ENCODE results near the gene CFHR2.
"Not testable (repeated sequence)": the region's sequence is repeated elsewhere in the genome, so short reads cannot be mapped to it uniquely, and the experiment has no call there.

The CFHR2 gene

GRCh38 chr1:196943568-196943967 lies at the start of gene CFHR2:
TSS of gene CFHR2 (plus strand) at chr1:196943738. CDS start at chr1:196943881, 143 bp downstream.
- not testable (repeated sequence) for DNase-seq

GRCh38 chr1:196896355-196896754 lies 47.2 kb upstream of the CFHR2 start:
- DNase-seq = no peak

- no peak for DNase-seq
These were observed 46.2 kb upstream of the CFHR2 start for GRCh38 chr1:196897158-196897828.

GRCh38 chr1:196902344-196902743 lies 41.2 kb upstream of the CFHR2 start:
- no peak for DNase-seq

GRCh38 chr1:196910215-196910614 lies 33.3 kb upstream of the CFHR2 start:
- no peak for DNase-seq

- not testable (repeated sequence) for DNase-seq
These were observed 31.3 kb upstream of the CFHR2 start for GRCh38 chr1:196912283-196912682.

GRCh38 chr1:196926839-196927238 lies 16.7 kb upstream of the CFHR2 start:
- not testable (repeated sequence) for DNase-seq

- not testable (repeated sequence) for DNase-seq
These were observed 10.7 kb upstream of the CFHR2 start for GRCh38 chr1:196932853-196933252.

GRCh38 chr1:196933531-196934189 lies 9.9 kb upstream of the CFHR2 start:
- DNase-seq = no peak

GRCh38 chr1:196941474-196941873 lies 2.1 kb upstream of the CFHR2 start:
- DNase-seq = not testable (repeated sequence)

- DNase-seq = no peak
These were observed 8.3 kb downstream of the CFHR2 start for GRCh38 chr1:196951711-196952394.

GRCh38 chr1:196954778-196955177 lies 11.2 kb downstream of the CFHR2 start:
- no peak for DNase-seq

- DNase-seq = no peak
These were observed 12.4 kb downstream of the CFHR2 start for GRCh38 chr1:196955926-196956325.

GRCh38 chr1:196960854-196961253 lies 17.3 kb downstream of the CFHR2 start:
- no peak for DNase-seq

- no peak for DNase-seq
These were observed 26.6 kb downstream of the CFHR2 start for GRCh38 chr1:196970182-196970581.

GRCh38 chr1:196976278-196976677 lies 32.7 kb downstream of the CFHR2 start:
- no peak for DNase-seq

- no peak for DNase-seq
These were observed 33.7 kb downstream of the CFHR2 start, which contains the start of gene CFHR5 for GRCh38 chr1:196977278-196977677. TSS of gene CFHR5 (plus strand) at chr1:196977556. CDS start at chr1:196977665, 109 bp downstream.

GRCh38 chr1:196980859-196981258 lies 37.3 kb downstream of the CFHR2 start:
- no peak for DNase-seq

- not testable (repeated sequence) for DNase-seq
These were observed 38.7 kb downstream of the CFHR2 start for GRCh38 chr1:196982247-196982646.

- not testable (repeated sequence) for DNase-seq
These were observed 48.5 kb downstream of the CFHR2 start for GRCh38 chr1:196991919-196992651.

- no peak for DNase-seq
These were observed 50.4 kb downstream of the CFHR2 start for GRCh38 chr1:196993916-196994315.

- DNase-seq = no peak
These were observed 53.9 kb downstream of the CFHR2 start for GRCh38 chr1:196997423-196997822.

- no peak for DNase-seq
These were observed 58.3 kb downstream of the CFHR2 start for GRCh38 chr1:197001828-197002227.

All from 8988T (cell line).